Subcutaneous abdominal adipose tissue (tissue), 5 donors: ENCODE results near the gene TSPAN31.

ENCODE experiments used
- H3K27ac ChIP-seq: one replicate; pipeline ENCODE4 v1.7.0; 2013; ENCODE audit warnings: low read depth, mild to moderate bottlenecking, inconsistent platforms, low read length, moderate library complexity
- H3K27me3 ChIP-seq, 5 donors: one replicate each; pipeline ENCODE4 v1.7.0; 2013; ENCODE audit warnings: low read length in 5 of 5, inconsistent platforms in 1 of 5; ENCODE audit not compliant: control insufficient read depth in 5 of 5, insufficient read depth in 4 of 5
- H3K36me3 ChIP-seq, 5 donors: one replicate each; pipeline ENCODE4 v1.7.0; 2013; ENCODE audit warnings: low read length in 5 of 5; ENCODE audit not compliant: control insufficient read depth in 5 of 5, insufficient read depth in 5 of 5
- H3K4me1 ChIP-seq, 5 donors: one replicate each; pipeline ENCODE4 v1.7.0; 2013; ENCODE audit warnings: low read length in 5 of 5, mild to moderate bottlenecking in 3 of 5, moderate library complexity in 1 of 5; ENCODE audit not compliant: control insufficient read depth in 5 of 5, insufficient read depth in 5 of 5
- H3K4me3 ChIP-seq, 5 donors: one replicate each; pipeline ENCODE4 v1.7.0; 2013; ENCODE audit warnings: low read length in 5 of 5, low read depth in 1 of 5
- H3K9ac ChIP-seq, 5 donors: one replicate each; pipeline ENCODE4 v1.7.0; 2013; ENCODE audit warnings: low read length in 5 of 5, mild to moderate bottlenecking in 4 of 5, moderate library complexity in 3 of 5
- H3K9me3 ChIP-seq, 5 donors: one replicate each; pipeline ENCODE4 v1.7.0; 2013; ENCODE audit warnings: low read length in 5 of 5; ENCODE audit not compliant: control insufficient read depth in 5 of 5
- donor health status: healthy.
- donor health status: healthy.
- donor health status: healthy.
- donor health status: healthy.
- donor health status: healthy.

The TSPAN31 gene

GRCh38 chr12:57735952-57736740 is 8.7 kb upstream of the TSPAN31 start:
- H3K27me3 ChIP-seq: peaks cover 18 to 65% (median 54%) of the 10 kb centered on the region in 5 donors

GRCh38 chr12:57736741-57737466 is 7.9 kb upstream of the TSPAN31 start:
- H3K4me1 ChIP-seq: peaks cover 3 to 50% (median 29%) of the 10 kb centered on the region in 5 donors
- peaks cover 0 to 10% (median 0%) of the 10 kb centered on the region in 5 donors for H3K36me3 ChIP-seq
- H3K9ac ChIP-seq: no peak overlapping the region
- H3K27me3 ChIP-seq: peaks cover 18 to 62% (median 53%) of the 10 kb centered on the region in 5 donors
- H3K27ac ChIP-seq: no peak overlapping the region
- peak overlapping the region in 3 of 5 donors; percentile 5 to 29 (median 11) for H3K4me3 ChIP-seq
- H3K9me3 ChIP-seq: no peaks in the 10 kb centered on the region

More at GRCh38 chr12:57735952-57736740, 8.7 kb upstream of the TSPAN31 start:
- Histone ChIP-seq H3K9me3 (no peaks in the 10 kb centered on the region), H3K36me3 (peaks cover 0 to 14% (median 3%) of the 10 kb centered on the region in 5 donors), H3K9ac (no peak overlapping the region), H3K4me3 (peak overlapping the region in 3 of 5 donors; percentile 5 to 29 (median 11)), H3K27ac (no peak overlapping the region), H3K4me1 (peaks cover 3 to 46% (median 27%) of the 10 kb centered on the region in 5 donors)

DNA sequence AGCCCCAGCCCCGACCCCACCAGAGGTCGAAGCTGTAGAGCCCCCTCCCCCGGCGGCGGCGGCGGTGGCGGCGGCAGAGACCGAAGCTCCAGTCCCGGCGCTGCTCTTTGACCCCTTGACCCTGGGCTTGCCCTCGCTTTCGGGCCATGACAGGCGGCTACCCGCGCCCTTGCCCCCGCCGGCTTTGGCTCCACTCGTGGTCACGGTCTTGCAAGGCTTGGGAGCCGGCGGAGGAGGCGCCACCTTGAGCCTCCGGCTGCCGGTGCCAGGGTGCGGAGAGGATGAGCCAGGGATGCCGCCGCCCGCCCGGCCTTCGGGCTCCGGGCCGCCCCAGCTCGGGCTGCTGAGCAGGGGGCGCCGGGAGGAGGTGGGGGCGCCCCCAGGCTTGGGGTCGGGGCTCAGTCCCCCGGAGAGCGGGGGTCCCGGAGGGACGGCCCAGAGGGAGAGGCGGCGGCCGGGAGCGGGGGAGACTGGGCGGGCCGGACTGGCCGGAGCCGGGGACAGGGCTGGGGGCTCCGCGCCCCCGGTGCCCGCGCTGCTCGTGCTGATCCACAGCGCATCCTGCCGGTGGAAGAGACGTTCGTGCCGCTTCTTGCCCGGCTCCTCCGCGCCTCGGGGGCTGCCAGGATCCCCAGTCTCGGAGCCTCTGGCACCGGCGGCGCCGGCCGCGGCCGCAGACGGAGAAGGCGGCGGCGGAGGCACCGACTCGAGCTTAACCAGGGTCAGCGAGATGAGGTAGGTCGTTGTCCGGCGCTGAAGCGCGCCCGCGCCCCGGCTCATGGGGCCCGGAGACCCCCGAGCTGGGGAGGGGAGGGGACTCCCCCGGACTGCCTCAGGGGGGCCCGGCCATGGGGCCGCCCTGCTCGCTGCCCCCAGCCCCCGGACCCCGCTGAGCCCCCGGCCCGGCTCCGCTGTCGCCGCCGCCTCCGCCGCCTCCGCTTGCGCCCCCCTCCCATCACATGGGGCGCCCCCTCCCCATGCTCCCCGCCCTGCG is 7.1 kb upstream of the TSPAN31 start:
- Histone ChIP-seq H3K36me3 (peaks cover 0 to 8% (median 0%) of the 10 kb centered on the region in 5 donors), H3K9me3 (no peaks in the 10 kb centered on the region), H3K27ac (no peak overlapping the region), H3K27me3 (peaks cover 18 to 62% (median 53%) of the 10 kb centered on the region in 5 donors), H3K9ac (no peak overlapping the region), H3K4me3 (peak overlapping the region in 3 of 5 donors; percentile 20 to 47 (median 22)), H3K4me1 (peaks cover 3 to 53% (median 31%) of the 10 kb centered on the region in 5 donors)

- H3K36me3 ChIP-seq: no peaks in the 10 kb centered on the region
- H3K9me3 ChIP-seq: no peaks in the 10 kb centered on the region
- H3K9ac ChIP-seq: no peak within 1 kb of the TSS
- H3K27me3 ChIP-seq: peaks cover 18 to 55% (median 48%) of the 10 kb centered on the region in 5 donors
- H3K4me1 ChIP-seq: peaks cover 3 to 53% (median 31%) of the 10 kb centered on the region in 5 donors
- H3K4me3 ChIP-seq: peak within 1 kb of the TSS in 3 of 5 donors; percentile 20 to 47 (median 22)
- no peak within 1 kb of the TSS for H3K27ac ChIP-seq
Measured at GRCh38 chr12:57738661-57739237, 6.1 kb upstream of the TSPAN31 start, which contains the start of gene AGAP2. AGAP2 (minus strand) TSS chr12:57738742; CDS start chr12:57738246, 496 bp downstream.

- no peak overlapping the region for H3K27ac ChIP-seq
- peaks cover 3 to 53% (median 36%) of the 10 kb centered on the region in 5 donors for H3K4me1 ChIP-seq
- H3K36me3 ChIP-seq: no peaks in the 10 kb centered on the region
- H3K9ac ChIP-seq: no peak overlapping the region
- no peak overlapping the region for H3K4me3 ChIP-seq
- peaks cover 18 to 50% (median 41%) of the 10 kb centered on the region in 5 donors for H3K27me3 ChIP-seq
- H3K9me3 ChIP-seq: no peaks in the 10 kb centered on the region
Measured at GRCh38 chr12:57739387-57739786, 5.5 kb upstream of the TSPAN31 start.

- H3K9me3 ChIP-seq: no peaks in the 10 kb centered on the region
- peaks cover 17 to 49% (median 36%) of the 10 kb centered on the region in 5 donors for H3K27me3 ChIP-seq
- no peak overlapping the region for H3K27ac ChIP-seq
- H3K36me3 ChIP-seq: no peaks in the 10 kb centered on the region
- H3K4me1 ChIP-seq: peaks cover 3 to 53% (median 35%) of the 10 kb centered on the region in 5 donors
- H3K4me3 ChIP-seq: no peak overlapping the region
- no peak overlapping the region for H3K9ac ChIP-seq
Measured at GRCh38 chr12:57739914-57740538, 4.8 kb upstream of the TSPAN31 start.

GRCh38 chr12:57740656-57741412 is 4.0 kb upstream of the TSPAN31 start:
- Histone ChIP-seq H3K9me3 (no peaks in the 10 kb centered on the region), H3K4me1 (peaks cover 5 to 53% (median 34%) of the 10 kb centered on the region in 5 donors), H3K27ac (no peak overlapping the region), H3K36me3 (no peaks in the 10 kb centered on the region), H3K27me3 (peaks cover 11 to 42% (median 28%) of the 10 kb centered on the region in 5 donors), H3K9ac (no peak overlapping the region), H3K4me3 (peak overlapping the region in 1 of 5 donors; percentile 51)

GRCh38 chr12:57741413-57741789 is 3.4 kb upstream of the TSPAN31 start:
- H3K27me3 ChIP-seq: peaks cover 9 to 37% (median 25%) of the 10 kb centered on the region in 5 donors
- H3K4me3 ChIP-seq: peak overlapping the region in 3 of 5 donors; percentile 38 to 51 (median 43)
- H3K4me1 ChIP-seq: peaks cover 5 to 53% (median 30%) of the 10 kb centered on the region in 5 donors
- no peak overlapping the region for H3K27ac ChIP-seq
- H3K9ac ChIP-seq: no peak overlapping the region
- peaks cover 0 to 2% (median 0%) of the 10 kb centered on the region in 5 donors for H3K36me3 ChIP-seq
- no peaks in the 10 kb centered on the region for H3K9me3 ChIP-seq
